BLaER1 treated with 17β-estradiol and CSF1 and Interleukin-3, amounts not matched to agents 10 nM and 100 nM (cell line): ENCODE measurements around the gene FAM72A.
"Not testable (repeated sequence)": the region's sequence is repeated elsewhere in the genome, so short reads cannot be mapped to it uniquely, and the experiment has no call there.

ENCODE experiments used
- H3K27ac ChIP-seq, 11 experiments: shearing (Covaris generic); formaldehyde crosslinking; 2 replicates each; pipeline ENCODE4 v1.8.1; 2022
- H3K27me3 ChIP-seq, 11 experiments: shearing (Covaris generic); formaldehyde crosslinking; 2 replicates each; pipeline ENCODE4 v1.8.1; 2022
- H3K36me3 ChIP-seq, 11 experiments: shearing (Covaris generic); formaldehyde crosslinking; 2 replicates each; pipeline ENCODE4 v1.8.1; 2022
- H3K4me1 ChIP-seq, 10 experiments: shearing (Covaris generic); formaldehyde crosslinking; 2 replicates each; pipeline ENCODE4 v1.8.1; 2022
- H3K4me2 ChIP-seq, 11 experiments: shearing (Covaris generic); formaldehyde crosslinking; 2 replicates each; pipeline ENCODE4 v1.8.1; 2022
- H3K4me3 ChIP-seq, 10 experiments: shearing (Covaris generic); formaldehyde crosslinking; 2 replicates each; pipeline ENCODE4 v1.8.1; 2022
- H3K9ac ChIP-seq, 11 experiments: shearing (Covaris generic); formaldehyde crosslinking; 2 replicates each; pipeline ENCODE4 v1.8.1; 2022
- H3K9me3 ChIP-seq, 11 experiments: shearing (Covaris generic); formaldehyde crosslinking; replicated peaks in 1 of 11; 2 replicates each; pipeline ENCODE4 v1.8.1; 2022
- H4K20me1 ChIP-seq, 11 experiments: shearing (Covaris generic); formaldehyde crosslinking; 2 replicates each; pipeline ENCODE4 v1.8.1; 2022
- Cebpa-rat ChIP-seq, 11 experiments: shearing (Covaris generic); IDR thresholded peaks; 2 replicates each; pipeline ENCODE4 v1.8.1; 2022

The FAM72A gene

GRCh38 chr1:206173110-206173719 is 29.4 kb downstream of the FAM72A start:
- not testable (repeated sequence) for H3K4me3 ChIP-seq, H3K9me3 ChIP-seq, H3K9ac ChIP-seq, H4K20me1 ChIP-seq, H3K36me3 ChIP-seq, H3K27ac ChIP-seq, H3K27me3 ChIP-seq, H3K4me2 ChIP-seq, H3K4me1 ChIP-seq

- not testable (repeated sequence) for H3K27me3 ChIP-seq, H4K20me1 ChIP-seq, H3K9me3 ChIP-seq, H3K27ac ChIP-seq, H3K36me3 ChIP-seq, H3K4me2 ChIP-seq, H3K9ac ChIP-seq, H3K4me1 ChIP-seq, H3K4me3 ChIP-seq
Observed at GRCh38 chr1:206169794-206170193, 32.8 kb downstream of the FAM72A start.

GRCh38 chr1:206167350-206168029 is 35.1 kb downstream of the FAM72A start:
- not testable (repeated sequence) for H3K9ac ChIP-seq, H3K27me3 ChIP-seq, H3K4me3 ChIP-seq, H4K20me1 ChIP-seq, H3K9me3 ChIP-seq, H3K27ac ChIP-seq, H3K36me3 ChIP-seq, H3K4me2 ChIP-seq, H3K4me1 ChIP-seq

- Histone ChIP-seq H4K20me1 (no peaks in the 10 kb centered on the region), H3K4me2 (no peak overlapping the region), H3K4me1 (no peaks in the 10 kb centered on the region), H3K9ac (no peak overlapping the region), H3K36me3 (no peaks in the 10 kb centered on the region), H3K27ac (no peak overlapping the region), H3K4me3 (no peak overlapping the region), H3K27me3 (no peaks in the 10 kb centered on the region), H3K9me3 (peaks cover 0 to 19% (median 7%) of the 10 kb centered on the region in 11 experiments; a peak in 10 of 22 replicates)
- TF ChIP-seq Cebpa-rat (IDR thresholded peaks at IDR 0.05), result no peak
Observed at GRCh38 chr1:206145771-206146290, 56.8 kb downstream of the FAM72A start.

GRCh38 chr1:206144605-206145004 is 58.0 kb downstream of the FAM72A start:
- no peak overlapping the region for H3K9ac ChIP-seq
- H3K36me3 ChIP-seq, result no peaks in the 10 kb centered on the region
- H3K4me1 ChIP-seq, result no peaks in the 10 kb centered on the region
- H3K27ac ChIP-seq, result no peak overlapping the region
- H3K4me3 ChIP-seq, result no peak overlapping the region
- H3K27me3 ChIP-seq, result no peaks in the 10 kb centered on the region
- no peak overlapping the region for H3K4me2 ChIP-seq
- no peaks in the 10 kb centered on the region for H4K20me1 ChIP-seq
- TF ChIP-seq Cebpa-rat (IDR thresholded peaks at IDR 0.05), result no peak
- peaks cover 0 to 19% (median 6%) of the 10 kb centered on the region in 11 experiments; a peak in 7 of 22 replicates for H3K9me3 ChIP-seq

- Histone ChIP-seq H3K9me3 (peaks cover 0 to 11% (median 0%) of the 10 kb centered on the region in 11 experiments; a peak in 5 of 22 replicates), H3K27me3 (no peaks in the 10 kb centered on the region), H3K27ac (no peak overlapping the region), H3K9ac (no peak overlapping the region), H3K4me1 (no peaks in the 10 kb centered on the region), H3K4me3 (no peak overlapping the region), H4K20me1 (no peaks in the 10 kb centered on the region), H3K4me2 (no peak overlapping the region), H3K36me3 (no peaks in the 10 kb centered on the region)
- no peak for TF ChIP-seq Cebpa-rat (IDR thresholded peaks at IDR 0.05)
Observed at GRCh38 chr1:206143537-206144172, 59.0 kb downstream of the FAM72A start.

GRCh38 chr1:206142770-206143169 is 59.9 kb downstream of the FAM72A start:
- Histone ChIP-seq H4K20me1 (no peaks in the 10 kb centered on the region), H3K4me3 (no peak overlapping the region), H3K4me2 (no peak overlapping the region), H3K36me3 (no peaks in the 10 kb centered on the region), H3K27me3 (no peaks in the 10 kb centered on the region), H3K4me1 (no peaks in the 10 kb centered on the region), H3K9ac (no peak overlapping the region), H3K27ac (no peak overlapping the region), H3K9me3 (peaks cover 0 to 2% (median 0%) of the 10 kb centered on the region in 11 experiments; a peak in 1 of 22 replicates)
- TF ChIP-seq Cebpa-rat (IDR thresholded peaks at IDR 0.05), result no peak

GRCh38 chr1:206142011-206142410 is 60.6 kb downstream of the FAM72A start:
- no peaks in the 10 kb centered on the region for H3K4me1 ChIP-seq
- no peaks in the 10 kb centered on the region for H3K27me3 ChIP-seq
- TF ChIP-seq Cebpa-rat (IDR thresholded peaks at IDR 0.05), result no peak

GRCh38 chr1:206136241-206136640 is 66.4 kb downstream of the FAM72A start:
- no peak overlapping the region for H3K27ac ChIP-seq
- H3K27me3 ChIP-seq, result no peaks in the 10 kb centered on the region
- no peaks in the 10 kb centered on the region for H3K36me3 ChIP-seq
- peak overlapping the region in 9 of 11 experiments; percentile 22 to 74 (median 65); a peak in 15 of 22 replicates for H3K4me2 ChIP-seq
- no peak for TF ChIP-seq Cebpa-rat (IDR thresholded peaks at IDR 0.05)
- H3K4me3 ChIP-seq, result no peak overlapping the region
- H3K9me3 ChIP-seq, result no peaks in the 10 kb centered on the region; a peak in 1 of 22 replicates
- H4K20me1 ChIP-seq, result no peaks in the 10 kb centered on the region
- H3K9ac ChIP-seq, result no peak overlapping the region
- peaks cover 0 to 25% (median 21%) of the 10 kb centered on the region in 10 experiments; a peak in 17 of 20 replicates for H3K4me1 ChIP-seq

More at GRCh38 chr1:206142011-206142410, 60.6 kb downstream of the FAM72A start:
- Histone ChIP-seq H4K20me1 (no peaks in the 10 kb centered on the region), H3K9me3 (no peaks in the 10 kb centered on the region; a peak in 1 of 22 replicates), H3K36me3 (no peaks in the 10 kb centered on the region), H3K4me3 (no peak overlapping the region), H3K9ac (no peak overlapping the region), H3K4me2 (no peak overlapping the region), H3K27ac (no peak overlapping the region)
